Gastrocnemius medialis (tissue), 4 donors: ENCODE data around the gene AHSA1. TPM values are rescaled to one million over a fixed set of nuclear protein-coding genes. Genes with fewer than 3 reads are reported as not detected.

ENCODE experiments used
- ATAC-seq, 2 donors: fragments of 150-250 bp; one replicate each; pipeline ENCODE4 v1.9.1; 2016
- DNase-seq, 2 donors: peaks; one replicate each; pipeline ENCODE4 v3.0.0-alpha.2; 2019
- H3K27ac ChIP-seq, 4 donors: fragments of 200-600 bp; sonication (generic); 1 replicate in 1 of 4; 2 replicates in 3 of 4; pipeline ENCODE4 v1.5.1; 2016 to 2018; ENCODE audit warnings: mild to moderate bottlenecking in 2 of 4, moderate library complexity in 1 of 4
- H3K27me3 ChIP-seq, 3 donors: fragments of 200-600 bp; sonication (generic) in 2 of 3; 1 replicate in 1 of 3; 2 replicates in 2 of 3; pipeline versions ENCODE4 v1.5.1 to v1.6.0; 2016 to 2019; ENCODE audit warnings: mild to moderate bottlenecking in 1 of 3, moderate library complexity in 1 of 3
- H3K36me3 ChIP-seq, 2 donors: fragments of 200-600 bp; sonication (generic) in 1 of 2; one replicate each; pipeline ENCODE4 v1.5.1; 2017 to 2018
- H3K4me1 ChIP-seq, 2 donors: fragments of 200-600 bp; sonication (generic) in 1 of 2; one replicate each; pipeline ENCODE4 v1.5.1; 2016 to 2017; ENCODE audit warnings: mild to moderate bottlenecking in 2 of 2
- H3K4me3 ChIP-seq, 4 donors: fragments of 200-600 bp; sonication (generic) in 3 of 4; 1 replicate in 1 of 4; 2 replicates in 3 of 4; pipeline ENCODE4 v1.5.1; 2016 to 2019; ENCODE audit warnings: mild to moderate bottlenecking in 2 of 4
- H3K9me3 ChIP-seq, 3 donors: fragments of 200-600 bp; sonication (generic) in 2 of 3; 1 replicate in 1 of 3; 2 replicates in 2 of 3; pipeline ENCODE4 v1.5.1; 2016 to 2019
- CTCF ChIP-seq, 5 experiments: fragments of 450-650 bp in 3 of 5; fragments of 200-600 bp in 2 of 5; sonication (generic) in 2 of 5; IDR thresholded peaks in 4 of 5; conservative IDR thresholded peaks in 1 of 5; 1 replicate in 4 of 5; 2 replicates in 1 of 5; pipeline ENCODE4 v1.5.1; 2016 to 2019; ENCODE audit warnings: antibody characterized with exemption in 5 of 5, mild to moderate bottlenecking in 3 of 5, moderate library complexity in 3 of 5
- POLR2A ChIP-seq, 2 donors: fragments of 450-650 bp; IDR thresholded peaks; one replicate each; pipeline ENCODE4 v1.6.1; 2017; ENCODE audit warnings: antibody characterized with exemption in 2 of 2, mild to moderate bottlenecking in 2 of 2, moderate library complexity in 2 of 2
- in situ Hi-C, 4 donors: fragments of 200-750 bp; cut with MboI; loops; one replicate each; pipeline versions ENCODE4 v1.15.0 to v1.8.0; 2017; ENCODE audit warnings: low sequenced_read_pairs in 4 of 4
- intact Hi-C: fragments of 100-400 bp; cut with DNase I; formaldehyde crosslinking; loops from one replicate; pipeline ENCODE4 v1.15.1; 2023; ENCODE audit warnings: low total_unique reads
- total RNA-seq, 4 donors: library from RNA; depleted of rRNA; stranded (reverse); fragments of >200 nt; gene quantifications; one replicate each; pipeline versions ENCODE4 v1.1.0 to v1.2.3, GENCODE V29; 2016

Gene AHSA1
- total RNA-seq, 4 donors from 2014 or later = 112 to 200 (median 165) TPM

DNA sequence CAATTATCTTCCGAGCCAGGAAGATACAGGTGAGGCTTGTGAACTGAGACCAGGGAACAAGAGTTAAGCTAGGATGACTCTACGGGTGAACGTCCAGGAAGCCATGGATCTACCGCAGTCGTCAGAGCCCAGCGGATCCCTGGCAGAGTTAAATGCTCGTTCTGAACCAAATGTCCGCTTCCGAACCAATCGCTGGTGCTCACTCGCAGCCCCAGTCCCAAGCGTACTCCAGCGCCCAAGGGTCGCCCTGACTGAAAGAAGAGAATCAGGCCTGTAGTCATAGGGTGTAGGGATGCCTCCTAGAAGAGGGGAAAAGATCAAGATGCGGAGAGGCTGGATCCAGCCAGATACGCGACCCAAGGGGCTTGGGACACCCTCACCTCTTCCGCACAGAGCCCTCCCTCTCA lies 775 bp upstream of the AHSA1 start:
- intact Hi-C loops = loop anchor here (1.0 to 5.0 kb wide), 4 partner anchors 136 to 640 kb away; partner anchors contain the start of genes ADCK1 and GSTZ1

DNA sequence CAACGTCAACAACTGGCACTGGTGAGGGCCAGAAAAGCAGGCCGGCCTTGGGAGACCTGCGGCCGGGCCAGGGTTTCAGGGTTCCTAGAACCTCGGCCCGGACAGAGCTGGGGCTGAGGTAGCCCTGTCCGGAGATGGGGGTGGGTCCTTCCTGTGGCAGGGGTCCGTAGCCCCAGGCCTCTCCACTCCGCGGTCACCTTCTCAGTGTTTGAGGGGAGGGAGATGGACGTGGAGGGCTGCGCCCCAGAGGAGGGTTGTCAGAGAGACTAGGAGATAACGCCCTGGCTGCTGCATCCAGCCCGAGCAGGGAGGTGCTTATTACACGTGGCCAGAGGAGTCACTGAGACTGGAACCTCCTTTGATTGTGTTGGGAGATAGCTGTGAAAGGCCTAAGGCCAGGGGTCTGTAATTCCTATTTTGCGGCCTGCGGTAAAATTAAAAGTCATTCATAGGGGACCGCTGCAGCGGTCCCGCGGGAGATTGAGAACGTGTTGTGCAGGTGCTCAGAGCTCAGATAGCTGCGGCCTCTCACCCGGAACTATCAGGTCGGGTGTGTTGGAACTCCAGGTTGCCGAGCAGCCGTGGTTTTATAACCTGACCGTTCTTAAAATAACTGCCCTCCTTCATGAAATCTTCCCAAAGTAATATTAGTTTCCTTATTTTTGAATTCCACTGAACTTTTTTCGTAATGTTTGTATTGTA lies 507 bp downstream of the AHSA1 start:
- DNase-seq (no peak), ATAC-seq (peak; percentile 3 to 12)
- no peak for TF ChIP-seq POLR2A (IDR thresholded peaks at IDR 0.05)
- TF ChIP-seq CTCF (IDR thresholded peaks at IDR 0.05 in 4 of 5, conservative IDR thresholded peaks at IDR 0.05 in 1 of 5) = no peak
- H3K9me3 ChIP-seq = no peaks in the 10 kb centered on the region
- peaks cover 0 to 41% of the 10 kb centered on the region in 2 donors for H3K36me3 ChIP-seq
- peaks cover 23 to 25% of the 10 kb centered on the region in 2 donors for H3K4me1 ChIP-seq
- peak overlapping the region; percentile 90 to 96 (median 94) for H3K4me3 ChIP-seq
- in situ Hi-C loops = loop anchor here (10.0 to 25.0 kb wide), 3 partner anchors 246 to 346 kb away; partner anchors contain the start of genes ALKBH1 (in 4 of the 4) and SLIRP (in 4 of the 4)
- H3K27ac ChIP-seq = peak overlapping the region; percentile 89 to 97 (median 95)
- no peaks in the 10 kb centered on the region for H3K27me3 ChIP-seq
- intact Hi-C loops = loop anchor here (1.0 to 5.0 kb wide), 4 partner anchors 156 to 641 kb away; partner anchors contain the start of gene SPTLC2

More for the DNA sequence above, 775 bp upstream of the AHSA1 start:
- TF ChIP-seq CTCF (IDR thresholded peaks at IDR 0.05 in 4 of 5, conservative IDR thresholded peaks at IDR 0.05 in 1 of 5) (no peak), POLR2A (IDR thresholded peaks at IDR 0.05) (peak in 1 of 2 donors; percentile 58)
- ATAC-seq (peak; percentile 7 to 24), DNase-seq (no peak)
- no peaks in the 10 kb centered on the region for H3K9me3 ChIP-seq
- in situ Hi-C loops = loop anchor here (10.0 to 25.0 kb wide), 3 partner anchors 248 to 345 kb away; partner anchors contain the start of genes ALKBH1 (in 4 of the 4) and SLIRP (in 4 of the 4)
- peaks cover 0 to 37% of the 10 kb centered on the region in 2 donors for H3K36me3 ChIP-seq
- H3K27me3 ChIP-seq = no peaks in the 10 kb centered on the region
- peaks cover 23 to 25% of the 10 kb centered on the region in 2 donors for H3K4me1 ChIP-seq
- peak overlapping the region; percentile 90 to 96 (median 94) for H3K4me3 ChIP-seq
- H3K27ac ChIP-seq = peak overlapping the region; percentile 89 to 97 (median 95)

GRCh38 chr14:77459072-77459723 lies 1.3 kb downstream of the AHSA1 start:
- in situ Hi-C loops (loop anchor here (10.0 to 25.0 kb wide), 3 partner anchors 246 to 347 kb away; partner anchors contain the start of genes ALKBH1 (in 4 of the 4) and SLIRP (in 4 of the 4)), intact Hi-C loops (loop anchor here (2.0 to 5.0 kb wide), 3 partner anchors 157 to 642 kb away; no protein-coding TSS in a partner anchor)
- ATAC-seq (no peak), DNase-seq (no peak)
- Histone ChIP-seq H3K4me1 (peaks cover 23 to 25% of the 10 kb centered on the region in 2 donors), H3K36me3 (peaks cover 0 to 49% of the 10 kb centered on the region in 2 donors), H3K27me3 (no peaks in the 10 kb centered on the region), H3K9me3 (no peaks in the 10 kb centered on the region), H3K4me3 (peak overlapping the region; percentile 90 to 96 (median 94)), H3K27ac (peak overlapping the region; percentile 89 to 97 (median 95))
- peak in 4 of 5 experiments; percentile 17 to 55 (median 36) for TF ChIP-seq CTCF (IDR thresholded peaks at IDR 0.05 in 4 of 5, conservative IDR thresholded peaks at IDR 0.05 in 1 of 5)
- no peak for TF ChIP-seq POLR2A (IDR thresholded peaks at IDR 0.05)

GRCh38 chr14:77467801-77468200 lies 9.9 kb downstream of the AHSA1 start:
- DNase-seq = no peak
- in situ Hi-C loops = loop anchor here in 3 of 4 donors (25.0 kb wide), 2 partner anchors 244 to 356 kb away; partner anchors contain the start of genes ALKBH1 (in 3 of the 3) and SLIRP (in 3 of the 3)
- TF ChIP-seq CTCF (IDR thresholded peaks at IDR 0.05 in 4 of 5, conservative IDR thresholded peaks at IDR 0.05 in 1 of 5) (no peak), POLR2A (IDR thresholded peaks at IDR 0.05) (no peak)
- Histone ChIP-seq H3K4me1 (no peaks in the 10 kb centered on the region), H3K27ac (no peak overlapping the region), H3K27me3 (no peaks in the 10 kb centered on the region), H3K9me3 (no peaks in the 10 kb centered on the region), H3K36me3 (peaks cover 6 to 67% of the 10 kb centered on the region in 2 donors), H3K4me3 (no peak overlapping the region)
- no peak for ATAC-seq
- intact Hi-C loops = no loop called here
